ENCODE data around the gene FXYD7.
"Not testable (repeated sequence)": the region's sequence is repeated elsewhere in the genome, so short reads cannot be mapped to it uniquely, and the experiment has no call there.

The FXYD7 gene

DNA sequence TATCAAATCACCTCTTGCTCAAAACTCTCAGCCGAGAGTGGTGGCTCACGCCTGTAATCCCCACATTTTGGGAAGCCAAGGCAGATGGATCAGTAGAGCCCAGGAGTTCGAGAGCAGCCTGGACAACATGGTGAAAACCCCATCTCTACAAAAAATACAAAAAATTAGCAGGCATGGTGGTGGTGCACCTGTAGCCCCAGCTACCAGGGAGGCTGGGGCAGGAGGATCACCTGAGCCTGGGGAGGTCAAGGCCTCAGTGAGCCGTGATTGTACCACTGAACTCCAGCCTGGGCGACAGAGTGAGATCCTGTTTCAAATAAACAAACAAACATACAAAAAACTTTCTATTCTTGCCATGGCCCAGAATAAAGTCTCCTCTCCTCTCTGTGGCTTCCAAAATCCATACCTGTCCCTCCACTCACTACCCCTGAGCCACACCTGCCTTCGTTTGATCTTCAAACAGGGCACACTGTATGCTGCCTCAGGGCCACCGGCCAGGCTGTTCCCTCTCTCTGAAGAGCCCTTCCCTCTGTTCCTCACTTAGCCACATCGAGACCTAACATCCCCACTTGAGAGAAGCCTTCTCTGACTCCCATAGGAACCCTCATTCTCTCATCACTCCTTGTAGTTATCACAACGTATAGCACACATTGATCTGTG is 14.5 kb upstream of the FXYD7 start:
- no peak for DNase-seq

- DNase-seq = not testable (repeated sequence)
Measured at GRCh38 chr19:35129724-35130274, 13.3 kb upstream of the FXYD7 start.

DNA sequence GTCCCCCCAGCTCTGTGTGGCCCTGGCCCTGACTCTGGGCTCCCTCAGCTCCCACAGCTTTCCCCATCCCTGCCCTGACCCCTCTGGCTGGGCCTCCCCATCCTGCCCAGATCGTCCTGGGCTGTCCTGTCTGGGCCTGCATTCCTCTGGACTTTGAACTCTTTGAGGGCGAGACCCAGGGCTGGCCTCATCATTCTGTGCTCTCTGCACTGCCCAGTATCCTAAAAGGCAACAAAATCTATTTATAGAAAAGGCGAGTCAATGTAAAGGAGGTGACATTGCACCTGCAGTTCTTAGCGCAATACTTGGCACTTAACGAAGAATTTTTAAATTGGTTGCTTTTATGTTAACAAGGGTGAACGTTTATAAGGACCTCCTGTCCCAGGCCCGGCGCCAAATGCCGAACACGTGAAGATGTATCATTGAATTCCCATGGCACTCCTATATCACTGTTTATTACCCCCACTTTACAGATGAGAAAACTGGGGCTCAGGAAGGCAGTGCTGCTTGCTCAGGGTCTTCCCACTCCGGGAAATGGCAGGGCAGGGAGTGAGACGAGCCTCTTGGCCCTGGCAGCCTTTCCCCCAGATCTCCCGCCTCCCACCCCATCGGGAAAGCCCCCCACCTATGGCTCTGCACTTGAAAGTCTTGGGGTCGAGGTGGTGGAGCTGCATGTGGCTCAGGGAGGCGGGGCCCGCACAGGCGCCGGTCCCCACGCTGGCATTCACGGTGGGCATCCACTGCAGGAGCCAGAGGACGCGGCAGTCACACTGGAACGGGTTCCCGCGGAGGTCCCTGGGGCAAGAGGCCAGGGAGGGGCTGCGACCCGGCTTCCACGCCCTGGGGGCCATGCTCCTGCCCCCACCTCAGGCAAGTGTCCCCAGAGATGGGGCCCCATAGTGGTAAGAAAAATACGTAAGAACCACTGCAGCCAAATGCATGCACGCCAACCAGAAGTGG is 12.0 kb upstream of the FXYD7 start:
- DNase-seq = no peak

DNA sequence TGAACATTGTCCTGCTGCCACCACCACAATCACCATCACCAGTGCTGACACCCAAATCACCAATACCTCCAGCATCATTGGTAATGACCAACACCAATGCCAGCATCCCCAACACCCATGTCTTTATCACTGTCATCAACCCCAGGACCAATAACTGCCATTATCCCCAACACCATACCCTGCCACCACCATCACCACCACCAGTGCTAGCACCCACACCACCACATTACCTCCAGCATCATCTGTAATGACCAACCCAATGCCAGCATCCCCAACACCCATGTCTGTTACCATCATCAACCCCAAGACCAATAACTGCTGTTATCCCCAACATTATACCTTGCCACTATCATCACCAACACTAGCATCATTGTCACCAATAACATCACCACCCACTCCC is 10.8 kb upstream of the FXYD7 start:
- no peak for DNase-seq

GRCh38 chr19:35133826-35134225 is 9.2 kb upstream of the FXYD7 start:
- DNase-seq = no peak

- no peak for DNase-seq
Measured at GRCh38 chr19:35134601-35135242, 8.3 kb upstream of the FXYD7 start, which contains the start of gene LGI4. Gene LGI4 (minus strand): TSS chr19:35135059. CDS start chr19:35134680, 379 bp downstream.

GRCh38 chr19:35135389-35135909 is 7.6 kb upstream of the FXYD7 start:
- peak in 1 of 2 experiments; percentile 38 for DNase-seq

DNA sequence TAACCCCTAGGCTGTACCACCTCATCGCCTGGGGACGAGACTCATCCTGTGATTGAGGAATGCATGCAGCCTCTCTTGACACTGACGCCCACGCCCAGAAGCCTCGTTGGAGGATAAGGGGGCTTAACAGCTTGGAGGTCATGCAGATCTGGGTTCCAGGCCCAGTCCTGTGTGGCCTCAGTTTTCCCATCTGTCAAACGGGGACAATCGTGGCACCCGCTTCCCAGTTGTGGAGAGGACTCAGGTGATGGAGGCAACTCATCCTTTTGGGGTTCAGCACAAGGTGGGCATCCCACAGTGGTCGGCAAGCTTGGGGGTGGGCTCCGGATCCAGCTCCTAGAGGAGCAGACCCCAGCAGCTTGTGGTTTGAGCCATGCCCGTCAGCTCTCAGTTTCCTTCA is 6.8 kb upstream of the FXYD7 start:
- DNase-seq = no peak

DNA sequence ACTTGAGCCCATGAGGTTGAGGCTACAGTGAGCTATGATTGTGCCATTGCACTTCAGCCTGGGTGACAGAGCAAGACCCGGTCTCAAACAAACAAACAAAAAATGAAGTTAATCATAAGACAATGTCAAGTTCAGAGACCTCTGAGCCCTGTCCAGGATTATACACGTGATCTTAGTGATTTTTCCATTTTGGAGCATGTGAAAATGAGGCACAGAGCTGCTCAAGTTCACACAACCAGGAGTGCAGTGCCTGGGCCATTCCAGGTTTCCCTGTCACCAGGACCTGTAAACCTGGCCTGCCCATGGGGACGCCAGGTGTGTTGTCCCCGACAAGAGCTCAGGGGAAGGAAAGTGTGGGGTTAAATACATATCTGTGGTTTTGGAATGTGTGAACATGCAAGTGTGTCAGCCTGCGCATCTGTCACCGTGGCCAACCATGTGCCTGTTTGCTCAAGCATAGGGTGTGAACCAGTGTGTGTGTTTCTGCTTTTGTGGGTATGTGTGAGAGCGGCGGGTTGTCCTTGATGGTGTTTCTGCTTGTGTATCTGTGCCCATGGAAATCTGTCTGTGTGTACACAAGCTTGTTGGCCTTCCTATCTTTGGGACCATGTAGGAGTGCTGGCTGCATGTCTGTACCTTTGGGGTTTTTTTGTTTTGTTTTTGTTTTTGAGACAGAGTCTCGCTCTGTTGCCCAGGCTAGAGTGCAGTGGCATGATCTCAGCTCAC is 5.9 kb upstream of the FXYD7 start:
- DNase-seq = no peak

DNA sequence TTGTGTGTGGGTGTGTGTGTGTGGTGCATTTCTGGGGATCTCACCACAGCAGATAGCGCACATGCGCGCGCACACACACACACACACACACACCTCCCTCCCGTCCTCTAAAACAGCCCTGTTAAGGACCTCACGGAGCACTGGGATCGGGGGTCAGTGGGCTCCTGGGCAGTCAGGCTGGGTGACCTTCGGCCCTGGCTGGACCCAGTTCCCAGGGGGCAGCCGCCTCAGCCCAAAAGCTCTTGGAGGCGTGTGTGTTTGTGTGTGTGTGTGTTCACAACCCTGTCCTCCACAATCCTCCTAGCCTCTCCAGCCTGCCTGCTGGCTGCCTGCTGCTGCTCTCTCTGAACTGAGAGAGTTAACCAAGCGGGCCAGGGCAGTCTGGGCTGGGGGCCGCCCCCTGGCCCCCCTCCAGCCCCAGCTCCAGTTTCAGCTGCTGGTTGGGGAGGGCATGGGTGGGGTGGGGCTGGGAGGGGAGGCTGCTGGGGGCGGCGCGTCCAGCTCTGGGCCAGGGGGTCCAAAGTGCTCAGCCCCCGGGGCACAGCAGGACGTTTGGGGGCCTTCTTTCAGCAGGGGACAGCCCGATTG is 4.7 kb upstream of the FXYD7 start, which contains the start of gene FXYD1:
Gene FXYD1 (plus strand): TSS at position 520 of the 588 bp plus-strand sequence. CDS start 1,256 bp downstream, outside the sequence.
- DNase-seq = no peak

DNA sequence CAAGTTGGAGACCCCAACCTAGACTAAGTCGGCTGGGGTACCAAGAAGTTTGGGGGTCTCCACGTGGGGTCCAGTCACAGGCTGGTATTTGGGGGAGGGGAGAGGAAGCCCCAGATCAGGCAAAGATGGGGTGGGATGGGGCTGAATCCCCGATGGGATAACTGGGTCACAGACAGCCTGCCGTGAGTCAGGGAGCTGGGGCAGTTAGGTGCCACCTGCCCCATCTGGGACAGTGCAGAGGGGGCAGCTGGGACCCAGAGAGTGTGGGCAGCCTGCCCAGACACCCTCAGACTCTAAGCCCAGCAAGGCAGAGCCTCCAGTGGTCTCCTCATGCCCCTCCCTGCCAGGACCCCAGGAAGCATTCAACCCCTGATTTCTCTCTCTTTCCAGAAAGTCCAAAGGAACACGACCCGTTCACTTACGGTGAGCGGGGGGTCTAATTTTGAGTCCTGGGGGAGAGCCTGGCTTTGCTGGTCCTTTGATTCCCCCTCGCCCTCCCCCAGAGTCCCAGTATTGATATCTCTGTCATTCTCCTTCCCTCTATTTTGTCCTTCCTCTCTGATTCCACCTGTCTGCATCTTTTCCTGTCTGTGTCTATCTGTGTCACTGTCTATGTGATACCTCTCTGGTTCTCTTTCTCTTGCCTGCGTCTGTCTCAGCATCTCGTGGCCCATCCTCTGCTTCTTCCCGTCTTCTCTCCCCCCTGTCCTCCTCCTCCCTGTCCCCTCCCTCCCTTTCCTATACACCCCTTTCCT is 2.7 kb upstream of the FXYD7 start:
- DNase-seq = no peak

GRCh38 chr19:35140962-35141836 is 1.9 kb upstream of the FXYD7 start:
- DNase-seq = peak in 1 of 2 experiments; percentile 82

DNA sequence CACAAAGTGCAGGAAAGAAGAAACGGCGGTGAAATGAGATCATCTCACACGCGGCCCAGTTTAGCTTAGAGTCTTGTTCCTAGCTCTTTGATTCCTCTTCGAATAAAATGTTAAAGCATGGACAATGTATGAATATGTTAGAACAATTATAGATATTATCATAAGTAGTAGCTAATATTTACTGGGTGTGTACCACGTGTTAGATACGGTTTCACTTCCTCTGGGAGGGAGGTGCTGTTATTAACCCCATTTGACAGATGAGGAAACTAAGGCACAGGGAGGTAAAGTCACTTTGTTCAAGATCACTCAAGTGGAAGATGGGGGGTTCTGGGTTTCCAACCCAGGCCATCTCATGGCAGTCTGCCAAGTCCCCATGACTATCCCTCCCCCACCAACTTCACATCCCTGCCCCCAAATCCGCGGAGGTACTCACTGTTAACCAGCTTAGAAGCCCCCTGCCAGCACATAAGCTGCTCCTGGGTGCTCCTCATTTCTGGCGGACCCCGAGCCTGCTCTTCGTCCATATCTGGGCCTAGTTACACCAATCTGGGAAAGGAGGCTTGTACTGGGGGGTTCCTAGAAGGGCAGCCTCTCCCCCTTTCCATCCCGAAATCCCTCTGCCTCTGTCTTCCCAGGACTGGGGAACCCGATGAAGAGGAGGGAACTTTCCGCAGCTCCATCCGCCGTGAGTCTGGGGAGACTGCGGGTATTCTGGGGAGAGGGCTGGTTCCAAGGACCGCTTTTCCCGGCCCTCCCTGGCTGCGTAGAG is 1.0 kb upstream of the FXYD7 start:
- no peak for DNase-seq

DNA sequence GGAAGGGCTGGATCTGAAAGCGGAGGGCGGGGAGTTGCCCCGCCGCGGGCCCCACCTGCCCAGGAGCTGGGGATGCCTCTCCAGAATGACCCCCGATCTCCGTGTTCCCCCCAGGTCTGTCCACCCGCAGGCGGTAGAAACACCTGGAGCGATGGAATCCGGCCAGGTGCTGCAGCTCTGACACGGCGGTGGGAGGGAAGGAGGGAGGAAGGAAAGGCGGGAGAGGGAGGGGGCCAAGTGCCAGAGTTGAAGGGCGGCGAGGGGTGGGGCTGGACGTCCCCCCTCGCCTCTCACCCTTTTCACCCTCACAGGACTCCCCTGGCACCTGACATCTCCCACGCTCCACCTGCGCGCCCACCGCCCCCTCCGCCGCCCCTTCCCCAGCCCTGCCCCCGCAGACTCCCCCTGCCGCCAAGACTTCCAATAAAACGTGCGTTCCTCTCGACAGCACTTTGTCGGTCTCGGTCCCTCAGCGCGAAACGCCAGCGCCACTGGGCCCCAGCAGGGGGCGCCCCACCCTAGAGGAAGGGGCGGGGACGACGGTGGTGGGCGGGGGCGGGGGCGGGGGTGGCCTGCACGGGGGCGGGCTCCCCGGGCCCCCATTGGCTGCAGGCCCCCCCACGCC is 337 bp upstream of the FXYD7 start:
- peak in 1 of 2 experiments; percentile 40 for DNase-seq

DNA sequence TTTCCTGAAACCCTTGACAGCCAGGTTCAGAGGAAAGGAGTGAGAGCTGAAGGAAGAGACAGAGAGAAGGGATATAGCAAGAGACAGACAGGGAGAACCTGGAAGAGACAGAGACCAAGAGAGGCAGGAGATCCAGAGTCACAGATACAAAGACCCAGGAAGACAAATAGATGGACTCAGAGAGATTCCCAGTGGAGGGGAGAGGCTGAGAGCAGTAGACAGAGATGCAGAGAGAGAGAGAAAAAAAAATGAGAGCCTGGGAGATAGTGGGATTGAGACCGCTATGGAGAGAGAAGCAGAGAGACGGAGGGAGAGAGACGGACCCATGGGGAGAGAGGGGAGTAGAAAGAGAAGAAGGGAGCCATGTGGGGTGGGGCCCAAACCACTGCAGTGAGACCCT is 763 bp downstream of the FXYD7 start:
- DNase-seq = no peak

- no peak for DNase-seq
Measured at GRCh38 chr19:35144259-35144599, 1.2 kb downstream of the FXYD7 start.

DNA sequence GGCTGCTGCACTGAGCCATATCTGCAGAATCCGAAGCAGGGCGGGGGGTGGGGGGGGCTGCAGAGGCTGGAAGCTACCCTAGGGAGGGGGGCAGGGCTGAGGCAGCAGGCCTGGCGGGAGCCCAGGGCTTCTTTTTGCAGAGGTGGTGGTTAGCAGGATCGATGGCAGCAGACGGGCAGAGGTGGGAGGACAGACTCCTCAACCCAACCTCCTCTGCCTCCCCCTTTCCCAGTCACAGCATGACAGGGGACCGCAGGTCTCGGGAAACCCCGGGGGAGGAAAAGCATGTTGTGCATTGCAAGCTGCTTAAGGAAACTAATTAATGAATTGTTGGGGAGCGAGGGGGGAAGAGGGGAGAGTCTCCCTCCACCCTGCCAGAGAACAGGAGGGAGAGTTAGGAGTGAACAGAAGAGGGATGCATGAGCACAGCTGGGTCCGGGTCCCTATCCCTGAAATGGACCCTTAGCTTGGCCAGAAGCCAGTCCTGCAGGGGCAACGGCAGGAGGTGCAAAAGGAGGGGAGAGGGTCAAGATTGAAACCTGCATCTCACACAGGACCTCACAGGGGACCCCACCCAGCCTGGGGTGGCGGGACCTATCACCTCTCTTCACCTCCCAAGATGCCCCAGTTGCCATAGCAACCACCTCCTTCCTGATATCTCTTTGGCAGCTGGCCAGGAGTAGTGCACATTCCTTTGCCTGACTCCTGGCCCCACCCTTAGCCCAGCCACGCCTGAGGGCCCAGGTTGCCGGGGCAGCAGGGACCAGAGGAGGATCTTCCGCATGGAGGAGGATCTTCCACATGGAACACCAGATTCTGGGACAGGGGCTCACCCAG is 1.8 kb downstream of the FXYD7 start:
- peak; percentile 32 to 50 for DNase-seq
